Measurements from ENCODE around the gene ABLIM3.

The ABLIM3 gene

DNA sequence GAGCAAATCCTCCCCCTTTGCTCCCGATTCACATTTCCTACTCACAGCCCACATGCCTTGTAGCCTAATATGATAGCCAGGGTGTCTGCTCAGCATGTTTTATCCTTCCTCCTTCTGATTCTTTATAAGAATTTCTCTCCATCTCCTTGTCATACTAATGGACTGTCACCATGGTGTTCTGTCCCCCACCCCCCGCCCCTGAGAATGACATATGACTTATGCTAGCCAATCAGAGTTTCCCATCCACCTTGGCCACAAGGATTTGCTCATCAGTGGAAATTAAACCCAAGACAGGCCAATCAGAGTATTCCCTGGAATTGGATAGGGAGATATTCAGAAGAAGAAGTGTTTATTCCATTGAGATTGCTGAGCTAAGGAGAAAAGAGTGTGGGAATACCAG lies 16.0 kb downstream of the ABLIM3 start:
- TF ChIP-seq POLR2AphosphoS5 (IDR thresholded peaks at IDR 0.05; ENCODE audit: low read depth) (no peak), SPI1 (IDR thresholded peaks at IDR 0.05; ENCODE audit: borderline replicate concordance, low read depth) (no peak)
- no peak for DNase-seq (ENCODE audit: low read depth in 1 of 2, low spot score in 1 of 2)
- Histone ChIP-seq H3K27ac (replicated peaks) (no peak overlapping the region), H3K27me3 (ENCODE audit: insufficient read depth, poor library complexity, severe bottlenecking) (peaks cover 19% of the 10 kb centered on the region), H3K4me3 (replicated peaks; ENCODE audit: insufficient read depth, low read length) (no peak overlapping the region)

DNA sequence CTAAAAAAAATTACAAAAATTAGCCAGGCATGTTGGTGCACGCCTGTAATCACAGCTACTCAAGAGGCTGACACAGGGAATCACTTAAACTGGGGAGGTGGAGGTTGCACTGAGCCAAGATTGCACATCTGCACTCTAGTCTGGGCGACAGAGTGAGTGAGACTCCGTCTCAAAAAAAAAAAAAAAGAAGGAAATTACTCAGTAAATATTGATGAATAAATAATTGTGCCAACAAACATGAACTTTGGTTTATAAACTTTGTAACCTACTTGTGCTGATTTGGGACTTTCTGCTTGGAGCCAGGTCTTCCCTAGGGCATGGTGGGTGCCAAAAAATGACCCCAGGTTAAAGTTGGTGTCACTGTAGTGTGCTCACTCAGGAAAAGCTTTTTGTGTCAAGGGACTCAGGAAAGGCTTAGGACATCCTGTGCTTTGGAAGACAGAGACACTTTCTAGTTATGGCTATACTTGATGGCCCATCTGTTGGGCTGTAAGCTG lies 19.0 kb downstream of the ABLIM3 start:
- TF ChIP-seq, protein P1, sequence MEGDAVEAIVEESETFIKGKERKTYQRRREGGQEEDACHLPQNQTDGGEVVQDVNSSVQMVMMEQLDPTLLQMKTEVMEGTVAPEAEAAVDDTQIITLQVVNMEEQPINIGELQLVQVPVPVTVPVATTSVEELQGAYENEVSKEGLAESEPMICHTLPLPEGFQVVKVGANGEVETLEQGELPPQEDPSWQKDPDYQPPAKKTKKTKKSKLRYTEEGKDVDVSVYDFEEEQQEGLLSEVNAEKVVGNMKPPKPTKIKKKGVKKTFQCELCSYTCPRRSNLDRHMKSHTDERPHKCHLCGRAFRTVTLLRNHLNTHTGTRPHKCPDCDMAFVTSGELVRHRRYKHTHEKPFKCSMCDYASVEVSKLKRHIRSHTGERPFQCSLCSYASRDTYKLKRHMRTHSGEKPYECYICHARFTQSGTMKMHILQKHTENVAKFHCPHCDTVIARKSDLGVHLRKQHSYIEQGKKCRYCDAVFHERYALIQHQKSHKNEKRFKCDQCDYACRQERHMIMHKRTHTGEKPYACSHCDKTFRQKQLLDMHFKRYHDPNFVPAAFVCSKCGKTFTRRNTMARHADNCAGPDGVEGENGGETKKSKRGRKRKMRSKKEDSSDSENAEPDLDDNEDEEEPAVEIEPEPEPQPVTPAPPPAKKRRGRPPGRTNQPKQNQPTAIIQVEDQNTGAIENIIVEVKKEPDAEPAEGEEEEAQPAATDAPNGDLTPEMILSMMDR (IDR thresholded peaks at IDR 0.05; ENCODE audit: insufficient read depth, low read length): no peak
- no peak for TF ChIP-seq SPI1 (IDR thresholded peaks at IDR 0.05; ENCODE audit: borderline replicate concordance, low read depth)
- no peak for TF ChIP-seq GABPA (IDR thresholded peaks at IDR 0.05; ENCODE audit: low read depth)
- no peak for TF ChIP-seq POLR2AphosphoS5 (IDR thresholded peaks at IDR 0.05; ENCODE audit: low read depth)
- no peak for TF ChIP-seq REST (IDR thresholded peaks at IDR 0.05; ENCODE audit: insufficient replicate concordance, low read depth)
- Histone ChIP-seq H3K27me3 (ENCODE audit: insufficient read depth, poor library complexity, severe bottlenecking) (peaks cover 25% of the 10 kb centered on the region), H3K27ac (replicated peaks) (no peak overlapping the region), H3K4me3 (replicated peaks; ENCODE audit: insufficient read depth, low read length) (no peak overlapping the region)
- DNase-seq (ENCODE audit: low read depth in 1 of 2, low spot score in 1 of 2): no peak

DNA sequence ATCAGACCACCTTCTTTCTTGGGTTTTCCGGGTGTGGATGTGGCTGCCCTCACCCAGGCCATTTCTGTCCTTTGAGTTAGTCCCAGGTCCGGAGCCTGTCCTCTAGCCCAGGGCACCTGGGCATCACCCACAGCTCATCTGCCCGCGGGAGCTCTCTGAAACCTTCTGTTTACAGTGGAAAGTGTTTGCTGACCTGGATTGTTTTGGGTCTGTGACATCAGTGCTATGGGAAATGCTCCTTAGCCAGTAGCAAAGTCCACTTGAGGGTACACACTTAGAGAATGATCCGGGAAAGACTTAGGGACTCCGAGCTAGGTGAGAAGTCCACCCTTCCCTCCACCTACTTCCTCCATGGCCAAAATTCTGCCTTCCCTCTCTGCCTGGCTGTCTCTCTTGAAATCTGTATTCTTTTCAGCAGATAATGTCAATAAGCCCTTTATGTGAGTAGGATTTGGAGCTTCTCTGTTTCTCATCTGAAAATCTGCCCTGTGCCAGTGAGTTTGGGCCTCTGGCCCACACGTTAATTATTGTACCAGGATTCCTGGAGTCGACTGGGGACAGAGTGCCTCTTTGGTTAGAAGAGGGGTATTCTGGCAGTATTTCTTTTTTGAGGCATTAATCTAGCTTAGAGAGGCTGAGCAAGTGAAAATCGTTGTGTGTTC lies 19.9 kb downstream of the ABLIM3 start:
- no peak for DNase-seq (ENCODE audit: low read depth in 1 of 2, low spot score in 1 of 2)
- no peak overlapping the region for H3K27ac ChIP-seq (replicated peaks)
- TF ChIP-seq GABPA (IDR thresholded peaks at IDR 0.05; ENCODE audit: low read depth): no peak
- no peak for TF ChIP-seq SPI1 (IDR thresholded peaks at IDR 0.05; ENCODE audit: borderline replicate concordance, low read depth)
- H3K27me3 ChIP-seq (ENCODE audit: insufficient read depth, poor library complexity, severe bottlenecking): peaks cover 26% of the 10 kb centered on the region
- H3K4me3 ChIP-seq (replicated peaks; ENCODE audit: insufficient read depth, low read length): no peak overlapping the region

DNA sequence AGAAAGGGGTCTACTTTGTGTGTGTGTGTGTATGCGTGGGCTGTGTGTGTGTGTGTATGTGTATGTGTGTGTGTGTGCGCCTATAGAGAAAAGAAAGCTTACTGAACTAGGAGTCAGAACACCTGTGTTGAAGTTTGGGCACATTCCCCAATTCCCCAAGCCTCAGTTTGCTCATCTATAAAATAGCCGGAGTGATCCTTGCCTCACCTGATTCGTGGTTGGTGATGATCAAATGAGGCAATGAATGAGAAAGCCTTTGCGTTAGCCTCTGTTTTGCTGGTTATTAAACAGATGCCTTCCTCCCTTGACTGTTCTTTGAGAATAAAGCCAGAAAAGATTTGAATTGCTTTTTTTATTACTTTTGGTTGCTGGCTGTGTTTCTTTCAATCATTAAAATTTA lies 20.6 kb downstream of the ABLIM3 start:
- TF ChIP-seq REST (IDR thresholded peaks at IDR 0.05; ENCODE audit: insufficient replicate concordance, low read depth) (no peak), GABPA (IDR thresholded peaks at IDR 0.05; ENCODE audit: low read depth) (no peak), SPI1 (IDR thresholded peaks at IDR 0.05; ENCODE audit: borderline replicate concordance, low read depth) (no peak), POLR2AphosphoS5 (IDR thresholded peaks at IDR 0.05; ENCODE audit: low read depth) (no peak)
- TF ChIP-seq, protein P1 (IDR thresholded peaks at IDR 0.05; ENCODE audit: insufficient read depth, low read length): no peak
- DNase-seq (ENCODE audit: low read depth in 1 of 2, low spot score in 1 of 2): no peak
- H3K27me3 ChIP-seq (ENCODE audit: insufficient read depth, poor library complexity, severe bottlenecking): peaks cover 21% of the 10 kb centered on the region
- no peak overlapping the region for H3K27ac ChIP-seq (replicated peaks)
- no peak overlapping the region for H3K4me3 ChIP-seq (replicated peaks; ENCODE audit: insufficient read depth, low read length)
